CD4-positive, alpha-beta memory T cell (primary cell): ENCODE data around the gene INCENP. TPM values are rescaled to one million over a fixed set of nuclear protein-coding genes. Genes with fewer than 3 reads are reported as not detected.
A peak's percentile ranks its signal among the peaks of the same experiment; 100 is the strongest.

Experiments used
- CTCF ChIA-PET: fragments of 350-600 bp; sonication (Branson Sonifier 250); formaldehyde crosslinking; loops from one replicate; lab custom pipeline; 2021; ENCODE audit warnings: inconsistent platforms; ENCODE audit not compliant: partially characterized antibody; lab: Charles Lee
- POLR2A ChIA-PET: fragments of 350-600 bp; sonication (Branson Sonifier 250); formaldehyde crosslinking; loops from one replicate; lab custom pipeline; 2021; ENCODE audit not compliant: partially characterized antibody; lab: Charles Lee
- DNase-seq, 5 donors: peaks; one replicate each; pipeline versions ENCODE4 v3.0.0 to v3.0.0-alpha.2; 2020 to 2022; ENCODE audit warnings: mixed read lengths in 1 of 5
- H3K27ac ChIP-seq: one replicate; pipeline ENCODE4 v1.7.0; 2013; ENCODE audit warnings: low read depth, low read length
- H3K27me3 ChIP-seq: 2 replicates; pipeline ENCODE4 v1.7.0; 2013; ENCODE audit warnings: mild to moderate bottlenecking, low read length, moderate library complexity; ENCODE audit not compliant: insufficient read depth
- H3K36me3 ChIP-seq: 2 replicates; pipeline ENCODE4 v1.7.0; 2013; ENCODE audit warnings: mild to moderate bottlenecking, low read length, moderate library complexity; ENCODE audit not compliant: insufficient read depth
- H3K4me1 ChIP-seq: 2 replicates; pipeline ENCODE4 v1.7.0; 2013; ENCODE audit warnings: mild to moderate bottlenecking, low read length, moderate library complexity; ENCODE audit not compliant: insufficient read depth
- H3K4me3 ChIP-seq, 2 donors: one replicate each; pipeline ENCODE4 v1.7.0; 2013; ENCODE audit warnings: low read length in 2 of 2, mild to moderate bottlenecking in 1 of 2
- H3K9me3 ChIP-seq, 2 donors: one replicate each; pipeline ENCODE4 v1.7.0; 2013; ENCODE audit warnings: low read length in 2 of 2, control low read depth in 1 of 2; ENCODE audit not compliant: control insufficient read depth in 1 of 2
- H3K27ac Mint-ChIP-seq, 7 donors: one replicate each; pipeline ENCODE4 v1.8.0; 2020 to 2021; ENCODE audit warnings: mixed read lengths in 7 of 7, mild to moderate bottlenecking in 6 of 7, inconsistent platforms in 3 of 7, moderate library complexity in 3 of 7
- H3K27me3 Mint-ChIP-seq, 2 donors: one replicate each; pipeline ENCODE4 v1.8.0; 2020 to 2021; ENCODE audit warnings: mixed read lengths in 2 of 2
- H3K36me3 Mint-ChIP-seq, 2 donors: one replicate each; pipeline ENCODE4 v1.8.0; 2020 to 2021; ENCODE audit warnings: mixed read lengths in 2 of 2, inconsistent platforms in 1 of 2, mild to moderate bottlenecking in 1 of 2
- H3K4me1 Mint-ChIP-seq, 4 donors: one replicate each; pipeline ENCODE4 v1.8.0; 2020 to 2021; ENCODE audit warnings: mixed read lengths in 4 of 4, mild to moderate bottlenecking in 1 of 4
- H3K4me3 Mint-ChIP-seq, 8 donors: one replicate each; pipeline ENCODE4 v1.8.0; 2020 to 2021; ENCODE audit warnings: mixed read lengths in 8 of 8, mild to moderate bottlenecking in 7 of 8, moderate library complexity in 6 of 8, inconsistent platforms in 3 of 8
- H3K9me3 Mint-ChIP-seq, 8 donors: one replicate each; pipeline ENCODE4 v1.8.0; 2020 to 2021; ENCODE audit warnings: mixed read lengths in 8 of 8, mild to moderate bottlenecking in 5 of 8, inconsistent platforms in 3 of 8, moderate library complexity in 1 of 8
- intact Hi-C: fragments of 100-400 bp; cut with micrococcal nuclease; formaldehyde crosslinking; loops from one replicate; pipeline ENCODE4 v1.15.1; 2023
- polyA plus RNA-seq, 2 donors: library from polyadenylated mRNA; unstranded; fragments of 300-500 nt; fragmentation: Illumina TruSeq; gene quantifications; one replicate each; pipeline ENCODE4 v1.2.3, GENCODE V29; 2021
- total RNA-seq, 2 experiments: library from RNA; stranded (reverse); gene quantifications; one replicate each; pipeline ENCODE4 v1.2.3, GENCODE V29; 2021

INCENP gene
- total and polyA plus RNA-seq, 4 experiments from 2014 or later: 2.7 to 32.1 (median 28.4) TPM; not detected in 1

- Mint-ChIP-seq H3K27me3 (no peaks in the 10 kb centered on the region), H3K27ac (peak overlapping the region in 1 of 7 donors; percentile 52), H3K4me1 (peaks cover 0 to 2% (median under 1%) of the 10 kb centered on the region in 4 donors), H3K9me3 (no peaks in the 10 kb centered on the region), H3K4me3 (no peak overlapping the region), H3K36me3 (peaks cover 9 to 41% of the 10 kb centered on the region in 2 donors)
- H3K36me3 ChIP-seq: peaks cover 36% of the 10 kb centered on the region
- H3K4me3 ChIP-seq: no peak overlapping the region
- POLR2A ChIA-PET: no interaction called here
- intact Hi-C loops: no loop called here
- no peaks in the 10 kb centered on the region for H3K4me1 ChIP-seq
- no peaks in the 10 kb centered on the region for H3K27me3 ChIP-seq
- CTCF ChIA-PET: no interaction called here
- DNase-seq: no peak
- no peaks in the 10 kb centered on the region for H3K9me3 ChIP-seq
- no peak overlapping the region for H3K27ac ChIP-seq
These were observed 16.7 kb downstream of the INCENP start for GRCh38 chr11:62140304-62141110.

DNA sequence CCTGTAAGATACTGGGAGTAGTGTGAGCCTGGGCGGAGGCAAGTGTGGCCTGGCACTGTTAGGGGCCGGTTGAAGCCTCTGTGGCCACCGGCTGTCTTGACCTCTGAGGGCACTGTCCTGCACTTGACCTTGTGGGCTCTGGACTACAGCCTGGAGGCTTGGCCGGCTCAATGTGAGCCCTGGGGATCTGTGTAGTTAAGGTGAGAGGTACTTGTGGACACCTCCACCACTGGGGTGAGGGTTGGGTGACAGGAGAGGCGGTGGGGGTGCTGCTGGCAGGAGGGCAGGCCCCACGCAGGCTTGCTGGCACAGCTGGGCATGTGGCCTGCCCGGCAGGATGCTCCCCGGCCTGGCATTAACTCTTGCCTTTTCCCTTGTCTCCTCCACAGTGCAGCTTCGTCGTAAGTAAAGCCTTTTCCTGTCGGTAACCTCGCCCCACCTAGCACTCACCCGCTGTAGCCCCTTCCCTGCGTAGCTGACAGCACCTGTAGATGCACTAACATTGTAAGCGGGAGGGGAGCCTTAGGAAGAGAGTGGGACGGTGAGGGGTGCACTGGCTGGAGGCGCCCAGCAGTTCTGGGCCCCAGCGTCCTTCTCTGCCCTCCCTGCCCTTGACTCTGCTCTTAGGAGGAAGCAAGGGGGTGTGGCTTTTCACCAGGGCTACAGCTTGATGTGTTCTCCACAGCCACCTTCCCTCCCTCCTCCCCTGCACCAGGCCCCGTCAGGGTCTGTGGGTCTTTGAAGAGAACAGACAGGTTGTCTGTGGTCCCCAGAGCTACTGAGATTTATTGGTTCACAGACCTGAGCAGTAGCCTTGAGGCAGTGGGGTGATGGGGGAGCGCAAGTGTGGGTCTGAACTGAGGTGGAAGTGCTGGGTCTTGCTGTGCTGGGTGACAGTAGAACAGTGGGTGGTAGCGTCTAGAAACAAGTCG, 17.6 kb downstream of the INCENP start:
- Histone ChIP-seq H3K9me3 (no peaks in the 10 kb centered on the region), H3K27ac (no peak overlapping the region), H3K4me3 (no peak overlapping the region), H3K27me3 (no peaks in the 10 kb centered on the region), H3K4me1 (no peaks in the 10 kb centered on the region), H3K36me3 (peaks cover 36% of the 10 kb centered on the region)
- CTCF ChIA-PET: no interaction called here
- Mint-ChIP-seq H3K36me3 (peaks cover 15 to 47% of the 10 kb centered on the region in 2 donors), H3K4me1 (peaks cover 0 to 2% (median 0%) of the 10 kb centered on the region in 4 donors), H3K4me3 (no peak overlapping the region), H3K27me3 (no peaks in the 10 kb centered on the region), H3K9me3 (no peaks in the 10 kb centered on the region), H3K27ac (peak overlapping the region in 2 of 7 donors; percentile 3 to 52)
- DNase-seq: no peak
- POLR2A ChIA-PET: no interaction called here
- intact Hi-C loops: no loop called here

DNA sequence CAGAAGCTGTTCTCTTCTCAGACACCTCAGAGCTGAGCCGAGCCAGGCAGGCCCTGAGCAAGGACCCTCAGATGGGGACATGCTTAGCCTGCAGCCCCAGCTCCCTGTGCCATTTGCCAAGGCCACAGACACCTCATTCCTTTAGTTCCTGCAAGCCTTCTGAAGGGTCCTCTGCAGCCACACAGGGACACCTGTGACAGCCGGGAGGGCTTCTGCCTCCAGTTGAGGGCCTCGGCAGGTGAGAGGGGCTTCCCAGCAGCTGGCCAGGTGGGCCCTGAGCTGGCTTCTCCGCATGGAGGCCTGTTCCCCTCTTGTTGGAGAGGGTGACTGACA, 18.2 kb downstream of the INCENP start:
- Histone ChIP-seq H3K9me3 (no peaks in the 10 kb centered on the region), H3K4me3 (no peak overlapping the region), H3K27me3 (no peaks in the 10 kb centered on the region), H3K4me1 (no peaks in the 10 kb centered on the region), H3K27ac (no peak overlapping the region), H3K36me3 (peaks cover 38% of the 10 kb centered on the region)
- H3K4me1 Mint-ChIP-seq: no peaks in the 10 kb centered on the region
- H3K27ac Mint-ChIP-seq: no peak overlapping the region
- no peaks in the 10 kb centered on the region for H3K9me3 Mint-ChIP-seq
- H3K27me3 Mint-ChIP-seq: no peaks in the 10 kb centered on the region
- CTCF ChIA-PET: no interaction called here
- DNase-seq: no peak
- H3K36me3 Mint-ChIP-seq: peaks cover 19 to 52% of the 10 kb centered on the region in 2 donors
- intact Hi-C loops: no loop called here
- POLR2A ChIA-PET: no interaction called here
- H3K4me3 Mint-ChIP-seq: no peak overlapping the region

- no peaks in the 10 kb centered on the region for H3K27me3 ChIP-seq
- H3K9me3 ChIP-seq: no peaks in the 10 kb centered on the region
- no peak for DNase-seq
- Mint-ChIP-seq H3K27ac (peak overlapping the region in 2 of 7 donors; percentile 30 to 41), H3K36me3 (peaks cover 25 to 61% of the 10 kb centered on the region in 2 donors), H3K9me3 (no peaks in the 10 kb centered on the region), H3K27me3 (no peaks in the 10 kb centered on the region), H3K4me1 (no peaks in the 10 kb centered on the region), H3K4me3 (no peak overlapping the region)
- POLR2A ChIA-PET: no interaction called here
- intact Hi-C loops: no loop called here
- H3K27ac ChIP-seq: no peak overlapping the region
- H3K4me3 ChIP-seq: no peak overlapping the region
- no peaks in the 10 kb centered on the region for H3K4me1 ChIP-seq
- CTCF ChIA-PET: no interaction called here
- peaks cover 47% of the 10 kb centered on the region for H3K36me3 ChIP-seq
These were observed 19.1 kb downstream of the INCENP start for GRCh38 chr11:62142921-62143320.

- Mint-ChIP-seq H3K27ac (peak overlapping the region in 1 of 7 donors; percentile 18), H3K27me3 (no peaks in the 10 kb centered on the region), H3K4me1 (no peaks in the 10 kb centered on the region), H3K4me3 (no peak overlapping the region), H3K9me3 (no peaks in the 10 kb centered on the region), H3K36me3 (peaks cover 25 to 61% of the 10 kb centered on the region in 2 donors)
- H3K4me1 ChIP-seq: no peaks in the 10 kb centered on the region
- no peak for DNase-seq
- H3K27me3 ChIP-seq: no peaks in the 10 kb centered on the region
- no peak overlapping the region for H3K27ac ChIP-seq
- ChIA-PET CTCF (no interaction called here), POLR2A (no interaction called here)
- no peak overlapping the region for H3K4me3 ChIP-seq
- intact Hi-C loops: no loop called here
- peaks cover 54% of the 10 kb centered on the region for H3K36me3 ChIP-seq
- no peaks in the 10 kb centered on the region for H3K9me3 ChIP-seq
These were observed 19.9 kb downstream of the INCENP start for GRCh38 chr11:62143727-62144126.

DNA sequence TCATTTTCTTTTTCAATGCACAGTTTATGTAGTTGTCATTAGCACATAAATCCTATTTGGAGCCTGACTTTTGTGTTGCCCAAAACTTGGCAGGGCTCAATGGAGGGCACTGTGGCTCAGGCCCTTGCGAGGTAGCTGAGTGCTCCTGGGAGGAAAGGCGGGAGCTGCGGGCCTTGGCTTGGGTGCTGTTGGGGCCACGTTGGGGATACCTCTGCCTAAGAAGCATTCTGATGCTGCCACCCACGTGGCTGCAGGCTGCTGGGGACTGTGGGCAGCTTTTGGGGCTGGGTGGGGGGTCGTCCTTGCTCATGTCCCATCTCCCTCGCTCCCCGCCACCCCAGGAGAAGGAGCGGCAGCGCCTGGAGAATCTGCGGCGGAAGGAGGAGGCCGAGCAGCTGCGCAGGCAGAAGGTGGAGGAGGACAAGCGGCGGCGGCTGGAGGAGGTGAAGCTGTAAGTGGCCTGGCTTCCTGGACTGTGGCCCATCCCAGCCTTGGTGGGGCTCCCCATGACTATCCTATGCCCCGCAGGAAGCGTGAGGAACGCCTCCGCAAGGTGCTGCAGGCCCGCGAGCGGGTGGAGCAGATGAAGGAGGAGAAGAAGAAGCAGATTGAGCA, 20.9 kb downstream of the INCENP start:
- Mint-ChIP-seq H3K9me3 (no peaks in the 10 kb centered on the region), H3K4me1 (no peaks in the 10 kb centered on the region), H3K4me3 (no peak overlapping the region), H3K36me3 (peaks cover 30 to 64% of the 10 kb centered on the region in 2 donors), H3K27ac (peak overlapping the region in 2 of 7 donors; percentile 25 to 53), H3K27me3 (no peaks in the 10 kb centered on the region)
- CTCF ChIA-PET: no interaction called here
- POLR2A ChIA-PET: no interaction called here
- H3K27ac ChIP-seq: no peak overlapping the region
- no peaks in the 10 kb centered on the region for H3K27me3 ChIP-seq
- no peaks in the 10 kb centered on the region for H3K4me1 ChIP-seq
- H3K4me3 ChIP-seq: no peak overlapping the region
- H3K9me3 ChIP-seq: no peaks in the 10 kb centered on the region
- no peak for DNase-seq
- intact Hi-C loops: no loop called here
- peaks cover 57% of the 10 kb centered on the region for H3K36me3 ChIP-seq
